Esophagus muscularis mucosa (tissue), 4 donors: Measurements from ENCODE around the gene MPP3.

ENCODE experiments used
- CTCF ChIP-seq, 3 experiments: fragments of 200-600 bp in 2 of 3; fragments of 450-650 bp in 1 of 3; sonication (generic) in 2 of 3; IDR thresholded peaks; one replicate each; pipeline ENCODE4 v1.5.1; 2017 to 2019; ENCODE audit warnings: antibody characterized with exemption in 3 of 3, mild to moderate bottlenecking in 2 of 3, moderate library complexity in 1 of 3
- EP300 ChIP-seq: sonication (generic); formaldehyde crosslinking; IDR thresholded peaks from one replicate; pipeline ENCODE4 v1.6.1; 2017; ENCODE audit warnings: antibody characterized with exemption
- POLR2A ChIP-seq: fragments of 450-650 bp; IDR thresholded peaks from one replicate; pipeline ENCODE4 v1.6.1; 2017; ENCODE audit warnings: antibody characterized with exemption, moderate library complexity, mild to moderate bottlenecking, low read depth
- POLR2AphosphoS5 ChIP-seq, 2 donors: sonication (generic); formaldehyde crosslinking; IDR thresholded peaks; one replicate each; pipeline ENCODE4 v1.6.1; 2017; ENCODE audit warnings: antibody characterized with exemption in 2 of 2

- TF ChIP-seq POLR2A = no peak
- TF ChIP-seq CTCF (IDR thresholded peaks at IDR 0.05) = no peak
- TF ChIP-seq EP300 = no peak
- no peak for TF ChIP-seq POLR2AphosphoS5 (IDR thresholded peaks at IDR 0.05)
Measured at GRCh38 chr17:43810823-43811222, 22.1 kb downstream of the MPP3 start.
